ENCODE results near the gene RPRML. TPM values are rescaled to one million over a fixed set of nuclear protein-coding genes. Genes with fewer than 3 reads are reported as not detected.

RPRML gene
- polyA plus RNA-seq, 4 donors = 0.06 TPM; not detected in 3

DNA sequence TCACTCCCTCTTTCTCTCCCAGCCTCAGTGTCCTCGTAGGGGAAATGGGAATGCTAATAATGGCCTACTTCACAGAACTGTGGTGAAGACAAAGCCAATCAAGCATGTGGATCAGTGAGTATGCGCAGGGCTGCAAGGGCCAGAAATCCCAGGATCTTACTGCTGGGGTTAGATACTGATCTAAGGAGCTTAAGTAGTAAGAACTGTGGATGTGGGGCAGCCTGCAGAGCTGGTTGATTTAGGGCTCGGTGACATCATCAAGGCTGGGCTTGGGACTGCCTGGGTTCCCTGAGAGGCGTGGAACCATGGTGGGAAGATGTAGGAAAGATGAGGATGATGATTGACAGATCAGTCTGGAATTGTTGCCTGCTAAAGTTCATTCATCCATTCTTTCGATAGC is 30.5 kb downstream of the RPRML start:
- no peak for DNase-seq (ENCODE audit: low read depth in 4 of 4, low spot score in 3 of 4)

DNA sequence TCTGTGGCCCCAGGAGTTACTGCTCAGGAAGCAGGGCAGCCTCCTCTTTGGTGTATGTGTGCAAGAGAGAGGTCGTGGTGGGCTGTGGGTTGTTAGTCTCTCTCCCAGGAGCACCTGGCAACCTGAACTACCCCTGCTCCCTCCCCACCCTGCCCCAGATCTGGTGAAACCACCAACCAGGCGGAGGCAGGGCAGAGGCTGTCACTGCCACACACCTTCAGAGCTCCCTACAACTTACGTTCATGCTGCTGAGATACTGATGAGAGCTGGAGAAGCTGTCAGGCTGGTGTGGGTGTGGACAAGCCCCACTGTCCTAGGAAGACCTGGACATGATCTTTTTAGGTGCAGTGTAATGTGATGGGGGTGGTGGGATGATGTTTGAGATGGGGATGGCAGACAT is 31.8 kb downstream of the RPRML start:
- no peak for DNase-seq (ENCODE audit: low read depth in 4 of 4, low spot score in 3 of 4)

DNA sequence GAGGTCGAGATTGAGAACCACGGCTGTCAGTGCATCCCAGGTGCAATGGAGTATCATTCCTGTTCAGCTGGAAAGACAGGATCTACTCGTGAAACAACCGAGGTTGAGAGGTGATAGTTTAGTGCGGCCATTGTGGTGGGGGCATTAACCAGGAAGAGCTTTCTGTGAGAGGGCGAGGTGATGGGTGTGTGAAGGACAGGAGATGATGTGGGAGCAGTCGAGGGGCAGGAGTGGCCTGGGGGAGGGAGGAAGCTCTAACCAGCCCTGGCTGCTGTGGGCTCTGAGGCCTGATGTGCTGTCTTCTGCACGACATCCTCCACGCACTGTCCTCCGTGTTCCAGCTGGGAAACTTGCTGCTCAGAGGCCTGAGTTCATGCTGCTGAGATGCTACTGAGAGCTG is 34.1 kb downstream of the RPRML start:
- no peak for DNase-seq (ENCODE audit: low read depth in 4 of 4, low spot score in 3 of 4)

DNA sequence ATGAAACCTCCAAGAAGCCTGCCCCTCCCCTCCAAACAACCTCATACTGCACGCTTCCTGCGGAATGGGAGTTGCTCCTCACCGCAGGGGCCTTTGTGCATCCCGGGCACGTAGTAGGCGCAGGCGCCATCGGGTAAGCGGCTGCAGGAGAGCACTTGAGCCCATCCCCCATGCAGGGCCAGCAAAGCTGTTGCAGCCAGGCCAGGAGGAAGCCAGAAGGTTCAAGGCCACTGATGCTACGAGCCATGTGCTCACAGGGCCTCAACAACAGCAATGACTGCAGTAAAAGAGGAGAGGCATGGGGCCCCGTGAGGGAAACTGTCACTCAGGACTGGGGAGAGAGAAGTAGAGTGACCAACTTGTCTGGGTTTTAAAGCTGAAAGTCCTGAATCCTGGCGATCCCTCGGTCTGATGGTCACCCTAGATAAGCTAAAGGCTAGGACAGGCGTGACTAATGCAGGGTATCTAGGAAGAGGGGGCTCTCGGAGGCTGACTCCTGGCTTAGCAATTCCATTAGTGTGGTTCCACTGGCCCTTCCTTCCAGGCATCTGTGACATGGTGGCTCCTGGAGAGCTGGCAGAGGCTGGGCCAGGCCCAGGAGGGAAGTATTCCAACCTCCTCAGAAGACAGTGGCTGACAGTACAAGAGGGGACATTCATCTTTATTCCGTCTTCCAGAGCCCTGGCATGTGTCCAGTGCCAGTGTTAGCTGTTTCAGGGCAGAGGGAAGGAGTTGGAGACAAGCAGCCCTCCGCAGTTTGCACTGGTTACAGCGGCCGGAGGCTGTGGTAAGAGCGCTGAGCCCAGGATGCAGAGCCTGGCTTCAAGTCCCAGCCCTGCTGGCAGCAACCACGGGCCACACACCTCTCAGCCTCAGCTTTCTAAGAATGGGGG is 35.3 kb downstream of the RPRML start:
- no peak for DNase-seq (ENCODE audit: low read depth in 4 of 4, low spot score in 3 of 4)

DNA sequence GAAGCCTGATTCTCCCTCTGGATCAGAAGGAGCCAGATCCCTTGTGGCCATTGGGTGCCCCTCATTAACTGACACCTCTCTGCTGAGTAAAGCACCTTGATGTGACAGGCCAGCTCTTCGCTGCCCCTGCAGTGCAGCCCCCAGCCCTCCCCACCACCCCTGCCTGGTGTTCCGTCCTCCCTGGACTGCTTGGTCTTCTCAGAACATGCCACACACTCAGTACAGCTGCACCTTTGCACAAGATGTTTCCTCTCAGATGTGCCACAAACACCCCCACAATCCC is 35.9 kb downstream of the RPRML start:
- DNase-seq (ENCODE audit: low read depth in 4 of 4, low spot score in 3 of 4) = no peak

DNA sequence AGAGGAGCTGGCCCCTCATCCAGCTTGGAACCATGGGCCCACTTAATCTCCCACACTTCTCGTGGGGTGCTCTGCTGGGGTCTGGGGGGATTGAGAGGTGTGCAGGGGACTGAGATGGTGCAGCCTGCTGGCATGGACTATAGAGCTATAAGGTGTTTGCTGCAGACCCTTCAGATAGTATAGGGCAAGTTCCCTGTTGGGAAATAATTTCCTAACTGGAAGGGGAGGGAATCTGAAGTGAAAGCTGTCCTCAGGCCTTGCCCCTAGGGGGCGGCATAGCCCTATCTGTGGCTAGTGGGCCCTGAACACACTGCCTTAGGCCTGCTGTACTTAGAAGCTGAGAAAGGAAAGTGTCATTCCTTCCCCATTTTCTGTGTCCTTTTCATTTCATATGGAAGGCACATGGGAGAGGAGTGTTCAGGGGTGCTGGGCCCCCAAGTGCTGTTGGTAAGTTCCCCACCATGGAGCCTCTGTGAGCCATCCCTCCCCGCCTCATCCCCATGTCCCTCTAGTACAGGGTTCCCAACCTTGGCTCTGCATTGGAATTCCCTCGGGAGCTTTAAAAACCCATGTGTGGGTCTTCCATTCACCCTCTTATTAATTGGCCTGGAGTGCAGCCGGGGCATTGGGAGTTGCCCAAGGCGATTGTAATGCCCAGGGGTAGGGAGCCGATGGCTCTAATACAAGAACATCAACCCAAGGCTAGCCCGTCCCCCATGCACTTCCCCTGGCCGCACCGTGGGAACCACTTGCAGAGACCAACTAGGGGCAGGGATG is 36.4 kb downstream of the RPRML start:
- peak in 3 of 4 donors; percentile 53 to 60 (median 57) for DNase-seq (ENCODE audit: low read depth in 4 of 4, low spot score in 3 of 4)

DNA sequence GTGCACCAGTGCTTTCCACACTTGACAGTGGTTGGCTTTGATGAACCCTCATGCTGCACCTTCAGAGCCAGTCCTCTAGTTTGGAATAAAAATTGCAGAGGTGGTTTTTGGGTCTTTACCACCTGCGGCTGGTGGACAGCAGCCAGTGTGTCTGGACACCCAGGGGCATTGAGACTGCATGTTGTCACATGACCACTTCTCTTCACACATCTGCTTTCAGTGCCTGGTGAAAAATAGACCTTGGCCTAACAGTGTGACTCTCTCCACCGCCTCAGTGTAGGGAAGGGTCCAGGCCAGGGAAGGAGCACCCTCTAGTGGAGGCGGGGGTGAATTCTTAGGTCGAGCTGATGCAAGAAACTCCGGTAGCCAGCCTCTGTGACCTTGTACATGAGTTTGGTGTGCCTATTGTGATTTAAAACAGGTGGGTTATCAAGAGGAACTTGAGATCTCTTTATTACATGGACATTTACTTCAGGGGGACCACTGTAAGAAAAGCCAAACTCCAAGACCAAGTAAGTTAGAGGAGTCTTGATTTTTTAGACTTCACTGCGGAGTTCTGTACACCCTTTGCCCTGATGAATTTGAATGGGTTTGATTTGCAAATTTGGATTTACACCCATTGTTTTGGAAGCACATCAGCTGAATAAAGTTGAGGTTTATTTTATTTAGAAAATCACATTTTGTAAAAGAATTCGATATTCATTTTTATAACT is 38.2 kb downstream of the RPRML start:
- DNase-seq (ENCODE audit: low read depth in 4 of 4, low spot score in 3 of 4) = peak; percentile 58 to 75 (median 62)

DNA sequence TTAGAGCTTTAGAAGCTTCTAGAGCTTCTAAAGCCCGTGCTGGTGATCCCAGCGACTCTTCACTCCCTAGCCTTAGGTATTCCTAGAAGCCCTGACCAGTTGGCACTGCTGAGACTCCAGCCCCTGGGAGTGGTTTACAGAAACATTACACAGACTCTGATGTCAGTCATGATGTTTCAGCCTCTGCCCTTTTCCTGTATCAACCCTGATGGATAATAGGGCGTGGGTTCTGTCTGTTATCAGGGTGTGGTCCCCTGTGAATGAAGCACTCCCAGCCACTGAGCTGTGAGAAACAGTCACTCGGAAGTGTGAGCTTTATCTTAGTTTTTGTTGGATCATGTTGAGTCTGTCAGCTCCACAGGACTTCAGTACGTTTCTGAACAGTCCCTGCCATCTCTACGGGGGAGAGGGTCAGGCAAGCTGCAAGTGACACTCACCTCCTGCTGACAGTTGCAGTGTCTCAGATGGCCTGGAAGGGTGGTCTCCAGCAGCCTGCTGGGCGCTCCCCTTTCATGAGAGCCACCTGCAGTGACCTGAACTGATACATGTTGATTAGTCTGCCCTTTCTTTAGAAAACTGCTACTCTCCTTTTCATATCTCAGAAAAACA is 43.3 kb downstream of the RPRML start:
- DNase-seq (ENCODE audit: low read depth in 4 of 4, low spot score in 3 of 4) = no peak

DNA sequence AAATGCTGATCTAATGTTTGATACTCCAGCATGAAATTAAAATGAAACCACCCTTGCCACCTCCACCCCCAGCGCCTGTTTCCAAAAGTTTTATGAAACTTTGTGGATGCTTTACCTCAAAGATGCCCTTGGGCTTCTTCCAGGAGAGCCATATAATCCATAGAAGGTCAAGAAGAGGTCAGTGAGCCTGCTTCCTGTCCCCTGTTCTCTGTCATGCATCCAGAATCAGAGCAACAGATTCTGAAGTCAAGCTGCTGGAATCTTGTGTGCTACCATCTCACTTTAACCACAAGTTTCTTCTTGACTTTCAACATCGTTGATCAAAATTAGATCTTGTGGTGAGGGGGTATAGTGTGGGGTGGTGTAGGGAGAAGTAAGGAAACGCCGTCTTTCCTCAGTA is 47.5 kb downstream of the RPRML start:
- DNase-seq (ENCODE audit: low read depth in 4 of 4, low spot score in 3 of 4) = no peak

DNA sequence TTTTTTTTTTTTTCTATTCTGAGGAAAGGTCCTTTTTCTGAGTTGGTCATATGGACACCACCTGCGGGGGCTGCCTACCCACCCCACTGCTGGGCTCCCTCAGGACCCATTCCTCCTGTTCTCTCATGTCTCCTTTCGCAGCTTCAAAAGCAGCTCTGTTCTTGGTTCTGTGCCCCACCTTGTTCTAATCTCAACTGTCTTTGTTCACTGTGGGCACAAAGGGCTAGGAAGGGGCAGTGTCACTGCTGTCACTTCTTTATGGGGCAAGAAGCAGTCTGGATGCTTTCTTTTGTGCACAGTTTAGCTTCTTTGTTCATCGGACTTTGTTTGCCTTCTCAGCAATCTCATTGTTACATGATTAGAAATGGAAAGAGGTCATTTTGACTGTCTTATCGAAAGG is 49.0 kb downstream of the RPRML start:
- no peak for DNase-seq (ENCODE audit: low read depth in 4 of 4, low spot score in 3 of 4)

DNA sequence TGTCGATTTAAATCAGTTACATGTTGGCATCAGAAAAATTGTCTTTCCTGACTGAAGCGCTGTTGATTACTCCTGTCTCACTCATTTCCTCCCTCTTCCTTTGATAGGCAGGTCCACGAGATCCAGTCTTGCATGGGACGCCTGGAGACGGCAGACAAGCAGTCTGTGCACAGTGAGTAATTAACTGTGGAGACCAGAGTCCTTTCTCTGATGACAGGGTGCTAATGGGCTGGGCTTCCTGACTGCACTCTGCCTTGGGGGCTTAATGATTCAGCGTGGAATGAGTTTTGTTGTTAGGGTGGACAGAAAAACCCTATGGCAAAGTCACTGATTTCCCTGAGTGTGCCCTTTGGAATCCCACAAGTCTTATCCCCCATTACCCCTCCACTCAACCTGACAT is 49.6 kb downstream of the RPRML start:
- no peak for DNase-seq (ENCODE audit: low read depth in 4 of 4, low spot score in 3 of 4)

DNA sequence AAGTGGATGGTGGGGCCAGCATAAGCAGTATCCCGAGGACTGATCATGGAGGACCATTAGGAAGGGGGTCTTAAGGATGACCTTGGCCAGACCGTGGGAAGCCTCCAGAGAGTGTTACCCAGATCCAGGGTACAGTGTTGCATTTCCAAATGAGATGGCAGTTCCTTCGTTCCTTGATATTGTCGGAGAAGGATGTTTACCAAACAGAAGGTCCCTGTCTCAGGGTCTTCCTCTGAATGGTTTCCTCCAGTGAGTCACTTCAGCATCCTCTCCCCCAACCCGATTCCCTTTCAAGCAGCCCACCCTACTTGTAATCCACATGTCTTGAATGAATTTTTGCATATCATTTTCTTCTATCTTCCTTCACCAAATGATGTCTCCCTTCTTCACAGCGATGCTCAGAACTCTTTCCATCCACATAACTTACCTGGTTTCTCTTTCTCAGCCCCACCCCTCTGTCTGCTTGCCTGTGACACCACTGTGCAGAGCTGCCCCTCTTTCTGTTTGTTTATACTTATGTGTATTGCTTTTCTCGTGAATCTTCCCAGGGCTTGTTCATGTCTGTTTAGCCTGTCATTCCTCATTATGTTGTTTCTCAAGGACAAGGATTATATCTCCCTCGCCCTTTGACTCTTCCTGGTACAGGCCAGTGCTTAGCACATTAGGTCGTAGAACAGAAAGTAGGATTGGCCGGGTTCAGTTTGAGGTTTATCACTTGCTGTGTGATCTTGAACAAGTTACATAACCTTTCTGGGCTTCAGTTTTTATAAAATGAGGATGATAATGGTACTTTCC is 50.4 kb downstream of the RPRML start:
- DNase-seq (ENCODE audit: low read depth in 4 of 4, low spot score in 3 of 4) = no peak

Other genes starting within 250 kb of the RPRML start
- gene WNT3, start 160.6 kb downstream of the RPRML start, polyA plus RNA-seq (ENCODE audit: insufficient read length in 4 of 4) = 1 to 10 TPM; 1.9 to 2.2 (median 1.9) TPM
- 10 to 100 TPM in 3 of 4 donors, 1 to 10 TPM in 1; 7.3 to 13.8 (median 10.9) TPM for gene WNT9B, start 127.7 kb downstream of the RPRML start, polyA plus RNA-seq (ENCODE audit: insufficient read length in 4 of 4)
- 10 to 100 TPM; 49.1 to 58.7 (median 55.3) TPM for gene GOSR2, start 56.1 kb downstream of the RPRML start, polyA plus RNA-seq (ENCODE audit: insufficient read length in 4 of 4)
- gene CDC27, start 210.0 kb upstream of the RPRML start, polyA plus RNA-seq (ENCODE audit: insufficient read length in 4 of 4) = 10 to 100 TPM; 47.5 to 65.4 (median 61.9) TPM
- 1 to 10 TPM; 3.2 to 4.0 (median 3.6) TPM for gene MYL4, start 230.1 kb upstream of the RPRML start, polyA plus RNA-seq (ENCODE audit: insufficient read length in 4 of 4)

Measured in right renal pelvis (tissue), 4 donors.